KBM-7 (cell line): ENCODE results near the gene BOLA2B.
"Not testable (repeated sequence)": the region's sequence is repeated elsewhere in the genome, so short reads cannot be mapped to it uniquely, and the experiment has no call there.

ENCODE experiments used
- DNase-seq: peaks from one replicate; pipeline ENCODE4 v3.0.0-alpha.2; 2015
- in situ Hi-C: fragments of 300-500 bp; cut with MboI; formaldehyde crosslinking; loops from 2 replicates; pipeline ENCODE4 v1.14.3; 2020; ENCODE audit warnings: low sequenced_read_pairs, low pct_unique_long_range_greater_than_20kb, mixed read lengths

BOLA2B gene

GRCh38 chr16:30193615-30194014 is at the start of gene BOLA2B, which contains the start of gene SLX1A:
BOLA2B (minus strand) TSS chr16:30193666; CDS start chr16:30193595, 71 bp downstream.
SLX1A (plus strand) TSS chr16:30193875; CDS start chr16:30194085, 210 bp downstream.
- DNase-seq, in situ Hi-C loops: not testable (repeated sequence)

- DNase-seq, in situ Hi-C loops: not testable (repeated sequence)
Measured at GRCh38 chr16:30217082-30217481, 23.6 kb upstream of the BOLA2B start.

- in situ Hi-C loops, DNase-seq: not testable (repeated sequence)
Measured at GRCh38 chr16:30211414-30211813, 17.9 kb upstream of the BOLA2B start.

GRCh38 chr16:30209032-30209431 is 15.6 kb upstream of the BOLA2B start:
- DNase-seq, in situ Hi-C loops: not testable (repeated sequence)

- DNase-seq, in situ Hi-C loops: not testable (repeated sequence)
Measured at GRCh38 chr16:30207063-30207704, 13.7 kb upstream of the BOLA2B start.

DNA sequence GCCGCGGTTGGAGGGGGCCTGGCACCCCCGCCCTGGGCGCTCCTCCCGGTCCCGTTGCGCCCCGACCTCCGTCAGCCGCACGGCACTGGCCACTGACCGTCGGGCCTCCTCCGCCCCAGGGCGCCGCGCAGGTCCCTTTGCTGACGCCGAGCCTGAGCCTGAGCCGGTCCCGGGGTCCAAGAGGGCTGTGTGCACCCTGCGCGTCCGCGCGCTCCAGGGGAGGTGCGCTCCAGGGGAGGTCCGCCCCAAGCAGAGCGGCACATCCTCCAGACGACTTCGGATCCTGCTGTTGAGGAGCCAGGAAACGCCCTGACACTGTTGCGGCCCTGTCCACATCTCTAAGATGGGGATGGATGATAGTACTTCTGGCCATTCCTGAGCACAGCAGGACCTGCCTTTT is 12.8 kb upstream of the BOLA2B start:
- in situ Hi-C loops, DNase-seq: not testable (repeated sequence)

- DNase-seq, in situ Hi-C loops: not testable (repeated sequence)
Measured at GRCh38 chr16:30205541-30206236, 12.2 kb upstream of the BOLA2B start.

GRCh38 chr16:30199608-30200343 is 6.3 kb upstream of the BOLA2B start:
- DNase-seq, in situ Hi-C loops: not testable (repeated sequence)

DNA sequence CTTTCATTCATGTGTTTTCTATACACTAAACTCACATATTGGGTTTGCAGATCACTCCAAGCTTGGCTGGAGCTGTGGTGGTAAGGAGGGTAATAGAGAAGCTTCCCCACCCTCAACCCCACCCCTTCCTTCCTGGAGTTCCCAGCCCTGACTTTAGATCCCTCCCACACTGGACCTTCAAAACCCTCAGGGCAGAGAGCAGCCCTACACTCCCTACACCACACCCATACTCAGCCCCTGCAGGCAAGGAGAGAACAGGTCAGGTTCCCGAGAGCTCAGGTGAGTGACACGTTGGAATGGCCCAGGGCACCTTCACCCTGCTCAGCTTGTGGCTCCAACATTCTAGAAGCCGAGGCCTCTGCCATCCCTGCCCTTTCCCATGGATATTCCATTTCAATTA is 5.6 kb upstream of the BOLA2B start, which contains the start of gene SULT1A3:
Gene SULT1A3, plus strand, starts transcription at position 207 of the 400 bp plus-strand sequence. CDS start 1,474 bp downstream, outside the sequence.
- in situ Hi-C loops, DNase-seq: not testable (repeated sequence)

GRCh38 chr16:30197001-30197400 is 3.5 kb upstream of the BOLA2B start:
- in situ Hi-C loops, result not testable (repeated sequence)

DNA sequence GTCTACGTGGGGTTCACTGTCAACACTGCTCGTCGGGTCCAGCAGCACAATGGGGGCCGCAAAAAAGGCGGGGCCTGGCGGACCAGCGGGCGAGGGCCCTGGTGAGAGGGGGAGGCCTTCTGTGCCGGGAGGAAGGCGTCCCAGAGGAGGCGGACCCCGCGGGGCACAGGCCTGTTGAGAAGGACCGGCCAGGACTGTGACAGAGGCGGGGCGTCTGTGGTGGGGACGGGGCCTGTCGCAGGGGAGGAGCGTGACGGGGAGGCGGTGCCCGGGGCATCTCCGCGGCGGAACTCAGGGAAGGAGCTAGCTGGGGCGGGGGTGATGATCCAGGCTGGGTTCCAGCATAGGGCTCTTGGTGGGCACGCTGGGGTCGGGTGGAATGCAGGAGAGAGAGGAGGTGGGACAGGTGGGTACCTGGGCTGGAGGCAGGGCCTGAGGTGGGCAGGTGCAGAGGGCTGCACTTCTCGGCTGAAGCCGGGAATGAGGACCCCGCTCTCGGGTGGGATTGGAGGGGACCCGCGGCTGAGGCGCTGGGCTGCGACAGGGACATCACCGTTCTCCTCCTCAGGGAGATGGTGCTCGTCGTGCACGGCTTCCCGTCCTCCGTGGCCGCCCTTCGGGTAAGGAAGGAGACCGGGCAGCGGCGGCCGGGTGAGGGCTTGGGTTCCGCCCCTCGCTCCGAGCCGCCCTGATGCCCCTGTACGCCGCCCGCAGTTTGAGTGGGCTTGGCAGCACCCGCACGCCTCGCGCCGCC is 883 bp upstream of the BOLA2B start:
- DNase-seq, in situ Hi-C loops: not testable (repeated sequence)

More at GRCh38 chr16:30197001-30197400, 3.5 kb upstream of the BOLA2B start:
- not testable (repeated sequence) for DNase-seq

DNA sequence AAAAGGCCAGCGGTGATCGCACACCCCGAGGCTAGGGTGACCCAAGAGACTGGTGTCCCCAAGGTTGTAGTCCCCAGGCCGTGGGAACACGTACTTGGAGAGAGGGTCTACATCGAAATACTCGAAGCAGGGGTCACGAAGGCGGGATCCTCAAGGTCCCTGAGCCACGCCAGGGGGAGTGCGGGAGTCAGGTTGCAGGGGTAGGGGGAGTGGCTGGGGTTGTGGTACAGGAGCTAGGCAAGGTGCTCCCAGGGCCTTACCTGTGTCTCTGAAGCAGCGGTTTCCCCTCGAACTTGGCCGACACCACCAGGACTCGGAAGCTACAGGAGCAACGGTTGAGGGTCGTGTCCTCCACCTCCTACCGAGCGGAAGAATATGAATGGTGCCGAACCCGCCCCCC is 368 bp downstream of the BOLA2B start:
- in situ Hi-C loops, DNase-seq: not testable (repeated sequence)

- in situ Hi-C loops, DNase-seq: not testable (repeated sequence)
Measured at GRCh38 chr16:30191158-30191557, 2.3 kb downstream of the BOLA2B start.

GRCh38 chr16:30187971-30188561 is 5.4 kb downstream of the BOLA2B start:
- in situ Hi-C loops, result no loop called here
- no peak for DNase-seq

DNA sequence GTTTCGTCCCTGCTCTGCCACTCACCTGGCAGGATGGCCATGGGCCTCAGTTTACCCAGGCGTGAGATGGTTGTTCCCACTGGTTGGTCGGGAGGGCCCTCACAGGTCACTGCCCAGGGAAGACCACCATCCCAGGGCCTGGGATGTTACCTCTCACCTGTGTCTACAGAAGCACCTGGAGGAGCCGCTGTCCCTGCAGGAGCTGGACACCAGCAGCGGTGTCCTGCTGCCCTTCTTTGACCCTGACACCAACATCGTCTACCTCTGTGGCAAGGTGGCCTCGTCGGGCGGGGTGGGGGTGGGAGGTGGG is 6.0 kb downstream of the BOLA2B start:
- DNase-seq, result no peak
- in situ Hi-C loops, result no loop called here

DNA sequence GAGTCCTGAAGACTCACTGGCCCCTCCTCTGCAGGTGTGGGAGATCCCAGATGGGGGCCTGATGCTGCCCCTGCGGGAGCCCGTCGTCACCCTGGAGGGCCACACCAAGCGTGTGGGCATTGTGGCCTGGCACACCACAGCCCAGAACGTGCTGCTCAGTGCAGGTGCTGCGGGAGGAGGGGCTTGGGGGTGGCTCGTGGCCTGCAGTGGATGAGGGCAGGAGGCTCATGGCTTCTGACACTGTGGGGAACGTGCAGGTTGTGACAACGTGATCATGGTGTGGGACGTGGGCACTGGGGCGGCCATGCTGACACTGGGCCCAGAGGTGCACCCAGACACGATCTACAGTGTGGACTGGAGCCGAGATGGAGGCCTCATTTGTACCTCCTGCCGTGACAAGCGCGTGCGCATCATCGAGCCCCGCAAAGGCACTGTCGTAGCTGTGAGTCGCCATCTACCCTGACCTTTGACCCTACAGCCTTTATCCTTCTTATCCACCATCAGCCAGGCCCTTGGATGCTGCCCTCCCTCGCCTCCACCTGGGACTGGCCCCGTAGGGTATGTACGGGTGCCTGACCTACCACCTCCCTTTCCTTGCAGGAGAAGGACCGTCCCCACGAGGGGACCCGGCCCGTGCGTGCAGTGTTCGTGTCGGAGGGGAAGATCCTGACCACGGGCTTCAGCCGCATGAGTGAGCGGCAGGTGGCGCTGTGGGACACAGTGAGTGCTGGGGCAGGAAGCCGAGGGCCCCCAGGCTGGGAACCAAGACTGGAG is 6.5 kb downstream of the BOLA2B start:
- peak; percentile 57 for DNase-seq
- in situ Hi-C loops, result no loop called here

GRCh38 chr16:30186444-30186781 is 7.1 kb downstream of the BOLA2B start:
- DNase-seq, result no peak
- in situ Hi-C loops, result no loop called here
